ENCODE data around the gene PAPPA2.

Gene PAPPA2

GRCh38 chr1:176541663-176542062, 78.7 kb downstream of the PAPPA2 start:
- TF ChIP-seq CTCF (IDR thresholded peaks at IDR 0.05; ENCODE audit: low read depth, low read length) = no peak
- DNase-seq (ENCODE audit: extremely low read depth, low read depth) = no peak

GRCh38 chr1:176542352-176542751, 79.4 kb downstream of the PAPPA2 start:
- no peak for TF ChIP-seq CTCF (IDR thresholded peaks at IDR 0.05; ENCODE audit: low read depth, low read length)
- no peak for DNase-seq (ENCODE audit: extremely low read depth, low read depth)

GRCh38 chr1:176543360-176544129, 80.6 kb downstream of the PAPPA2 start:
- TF ChIP-seq CTCF (IDR thresholded peaks at IDR 0.05; ENCODE audit: low read depth, low read length) = no peak
- no peak for DNase-seq (ENCODE audit: extremely low read depth, low read depth)

GRCh38 chr1:176545034-176545639, 82.2 kb downstream of the PAPPA2 start:
- TF ChIP-seq CTCF (IDR thresholded peaks at IDR 0.05; ENCODE audit: low read depth, low read length) = no peak

GRCh38 chr1:176546825-176547224, 83.8 kb downstream of the PAPPA2 start:
- TF ChIP-seq CTCF (IDR thresholded peaks at IDR 0.05; ENCODE audit: low read depth, low read length) = no peak
- no peak for DNase-seq (ENCODE audit: extremely low read depth, low read depth)

More at GRCh38 chr1:176545034-176545639, 82.2 kb downstream of the PAPPA2 start:
- no peak for DNase-seq (ENCODE audit: extremely low read depth, low read depth)

GRCh38 chr1:176551146-176551545, 88.2 kb downstream of the PAPPA2 start:
- no peak for DNase-seq (ENCODE audit: extremely low read depth, low read depth)
- no peak for TF ChIP-seq CTCF (IDR thresholded peaks at IDR 0.05; ENCODE audit: low read depth, low read length)

GRCh38 chr1:176552217-176552991, 89.4 kb downstream of the PAPPA2 start:
- TF ChIP-seq CTCF (IDR thresholded peaks at IDR 0.05; ENCODE audit: low read depth, low read length) = no peak
- no peak for DNase-seq (ENCODE audit: extremely low read depth, low read depth)

All from AG09319 (cell line).